Measurements from ENCODE around the gene TCHHL1. TPM values are rescaled to one million over a fixed set of nuclear protein-coding genes. Genes with fewer than 3 reads are reported as not detected.
A peak's percentile ranks its signal among the peaks of the same experiment; 100 is the strongest.

Gene TCHHL1
- total RNA-seq, 1 experiment from 2014 or later: not detected

DNA sequence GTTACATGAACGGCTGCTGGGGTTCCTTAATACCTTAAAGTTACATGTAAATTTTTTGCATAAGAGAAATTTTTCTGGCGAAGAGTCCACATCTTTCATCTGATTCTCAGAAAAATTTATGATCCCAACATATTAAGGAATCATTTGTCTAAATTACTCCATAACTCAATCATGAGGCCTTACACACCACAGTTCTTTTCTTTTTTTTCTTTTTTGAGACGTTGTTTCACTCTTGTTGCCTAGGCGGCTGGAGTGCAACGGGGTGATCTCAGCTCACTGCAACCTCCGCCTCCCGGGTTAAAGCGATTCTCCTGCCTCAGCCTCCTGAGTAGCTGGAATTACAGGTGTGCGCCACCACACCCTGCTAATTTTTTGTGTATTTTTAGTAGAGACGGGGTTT lies 50.0 kb downstream of the TCHHL1 start:
- no peak for DNase-seq (ENCODE audit: low spot score)

DNA sequence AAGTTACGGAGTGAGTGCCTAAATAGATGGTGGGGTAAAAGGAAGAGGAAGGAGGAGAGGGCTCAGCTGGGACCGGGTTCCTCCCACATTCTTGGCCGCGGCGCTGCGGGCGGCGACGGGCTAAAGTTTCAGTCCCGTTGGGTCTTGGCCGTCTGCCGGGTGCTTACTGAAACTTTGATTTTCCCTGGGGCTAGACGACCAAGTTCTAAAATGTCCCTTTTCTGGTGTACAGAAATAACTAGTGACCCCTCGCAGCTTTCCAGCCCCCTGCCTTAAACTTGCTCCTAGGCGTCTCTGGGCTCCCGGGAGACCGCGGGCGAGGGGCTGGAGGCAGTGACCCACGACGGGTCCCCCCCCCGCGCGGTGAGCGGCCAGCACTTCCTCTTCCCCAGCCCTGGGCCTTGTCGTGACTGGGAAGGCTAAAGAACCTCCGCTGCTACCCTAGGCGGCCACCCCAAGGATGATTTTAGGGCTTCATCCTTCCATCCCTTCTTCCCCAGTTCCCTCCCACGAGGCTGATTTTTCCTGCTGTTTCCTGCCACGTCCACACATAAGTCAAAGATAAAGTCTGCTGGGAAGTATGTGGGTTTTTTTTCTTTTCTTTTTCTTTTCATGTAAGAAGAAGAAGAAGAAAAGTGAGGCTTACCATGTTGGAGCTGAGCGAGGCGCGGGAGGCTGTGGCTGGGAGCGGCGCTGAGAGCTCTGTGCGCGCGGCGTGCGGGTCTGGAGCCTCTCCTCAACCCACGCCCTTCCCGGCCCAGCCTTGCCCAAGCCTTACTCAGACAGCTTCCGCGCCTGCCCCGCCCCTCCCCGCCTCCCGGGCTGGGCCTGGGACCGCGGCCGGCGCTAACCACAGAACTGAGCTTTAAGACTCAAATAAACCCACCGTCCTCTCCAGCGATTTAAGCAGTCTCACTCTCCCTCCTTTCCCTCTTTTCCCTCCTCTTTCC lies 52.3 kb downstream of the TCHHL1 start, which contains the start of gene S100A11:
TSS of gene S100A11 (minus strand) at position 738 of the 950 bp plus-strand sequence. CDS start at position 649, 89 bp downstream.
- peak; percentile 93 for DNase-seq (ENCODE audit: low spot score)

DNA sequence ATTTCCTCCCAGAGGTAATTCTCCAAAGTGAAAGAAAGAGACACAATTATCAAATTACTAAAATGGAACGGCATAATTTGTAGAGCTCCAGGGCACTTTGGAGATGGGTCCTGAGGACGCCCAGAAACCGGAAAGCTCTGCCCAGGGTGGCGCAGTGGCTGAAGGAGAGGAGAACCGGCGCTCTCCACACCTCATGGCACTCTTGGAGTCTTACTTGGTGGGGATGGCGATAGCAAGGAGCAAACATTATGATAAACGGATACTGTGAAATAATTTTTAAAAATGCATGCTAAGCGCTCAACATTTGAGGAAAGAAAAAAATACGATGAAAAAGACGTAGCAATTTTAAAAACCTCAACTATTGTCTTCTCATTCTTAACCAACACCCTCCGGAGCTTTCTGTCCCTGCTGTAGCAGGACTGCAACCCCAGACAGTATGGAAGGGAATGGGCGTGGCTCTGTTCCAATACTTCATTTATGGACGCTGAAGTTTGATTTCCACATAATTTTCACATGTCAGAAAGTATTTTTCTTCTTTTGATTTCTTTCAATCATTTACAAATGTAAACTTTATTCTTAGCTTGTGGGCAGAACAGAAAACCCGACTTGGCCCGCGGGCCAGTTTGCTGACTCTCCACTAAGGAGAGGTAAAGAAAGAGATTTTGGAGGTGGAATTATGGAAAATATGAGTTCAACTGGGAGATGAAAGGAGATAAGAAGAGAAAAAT lies 53.2 kb downstream of the TCHHL1 start:
- peak; percentile 73 for DNase-seq (ENCODE audit: low spot score)

DNA sequence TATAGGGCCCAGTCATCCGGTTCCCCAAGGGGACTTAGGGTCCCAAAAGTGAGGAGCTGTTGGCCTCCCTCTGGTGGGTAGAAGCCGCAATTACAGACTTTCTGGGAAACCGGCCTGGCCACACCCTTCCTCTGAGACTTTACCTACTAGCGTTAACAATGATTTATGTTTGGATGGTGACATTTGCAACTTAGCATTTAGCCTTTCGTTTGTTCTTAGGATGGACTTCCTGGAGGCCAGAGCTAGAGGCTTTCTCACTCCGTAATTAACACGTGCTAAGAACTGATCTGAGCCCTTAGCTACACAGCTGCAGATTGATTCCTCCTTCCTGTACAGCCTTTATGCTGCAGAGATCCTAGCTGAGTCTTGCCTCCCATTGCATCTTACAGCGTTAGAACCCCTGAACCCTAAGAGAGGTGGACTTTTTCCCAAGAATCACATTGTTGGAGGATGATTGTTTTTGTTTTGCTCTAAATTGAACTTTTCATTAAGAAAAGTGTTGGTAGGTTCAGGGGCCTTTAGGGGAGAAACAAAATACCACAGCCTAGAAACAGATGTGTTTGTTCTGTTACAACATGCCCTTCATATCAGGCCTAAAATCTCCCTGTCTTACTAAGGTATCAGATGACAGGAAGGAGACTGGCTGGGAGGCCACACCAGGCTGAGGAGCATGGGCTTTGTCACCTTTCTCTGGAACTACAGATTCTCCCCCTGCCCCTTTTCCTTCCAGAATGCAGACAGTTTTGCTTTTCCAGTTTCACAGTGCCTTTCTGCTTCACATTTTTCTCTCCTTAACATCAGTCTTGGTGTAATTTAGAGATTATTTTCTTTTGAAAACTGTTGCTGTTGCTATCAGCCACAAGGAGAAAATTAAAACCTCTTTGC lies 54.0 kb downstream of the TCHHL1 start:
- DNase-seq (ENCODE audit: low spot score): peak; percentile 94

DNA sequence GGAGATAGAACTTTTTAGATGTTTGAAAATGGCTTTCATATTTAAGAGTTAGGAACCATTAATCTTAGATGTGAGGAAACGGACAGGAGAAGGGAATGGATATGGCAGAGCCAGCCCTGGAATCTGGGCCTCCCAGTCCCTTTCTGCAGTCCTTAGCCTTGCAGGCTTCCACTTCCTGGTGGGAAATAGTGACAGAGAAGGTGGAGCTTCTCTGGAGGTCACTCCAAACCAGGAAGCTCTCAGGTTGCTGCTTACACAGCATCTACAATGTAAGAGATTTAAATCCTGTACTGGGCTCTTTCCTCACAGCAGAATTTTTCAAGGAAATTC lies 54.6 kb downstream of the TCHHL1 start:
- DNase-seq (ENCODE audit: low spot score): no peak

Small RNA genes lying within 50 kb of the gene (small RNA-seq; reads per million reads assigned to genes)
- gene SPTLC1P4: not detected

Other genes starting within 250 kb of the TCHHL1 start
- 3.5 and 5.2 TPM in 2 replicates for gene C2CD4D, start 249.2 kb downstream of the TCHHL1 start, total RNA-seq (2014; rRNA removed; shearing (Covaris generic))
- not detected in 2 replicates for gene THEM5, start 235.4 kb downstream of the TCHHL1 start, total RNA-seq (2014; rRNA removed; shearing (Covaris generic))
- 12.2 and 14.8 TPM in 2 replicates for gene THEM4, start 179.6 kb downstream of the TCHHL1 start, total RNA-seq (2014; rRNA removed; shearing (Covaris generic))
- 279 and 305 TPM in 2 replicates for gene S100A10, start 95.2 kb downstream of the TCHHL1 start, total RNA-seq (2014; rRNA removed; shearing (Covaris generic))
- gene S100A11, start 52.1 kb downstream of the TCHHL1 start, total RNA-seq (2014; rRNA removed; shearing (Covaris generic)): 326 and 331 TPM in 2 replicates
- gene TCHH, start 26.4 kb upstream of the TCHHL1 start, total RNA-seq (2014; rRNA removed; shearing (Covaris generic)): 0.03 TPM in 1 of 2 replicates, not detected in the other
- gene RPTN, start 70.2 kb upstream of the TCHHL1 start, total RNA-seq (2014; rRNA removed; shearing (Covaris generic)): not detected in 2 replicates
- not detected in 2 replicates for gene HRNR, start 135.1 kb upstream of the TCHHL1 start, total RNA-seq (2014; rRNA removed; shearing (Covaris generic))
- gene FLG, start 236.2 kb upstream of the TCHHL1 start, total RNA-seq (2014; rRNA removed; shearing (Covaris generic)): 0.03 TPM in 1 of 2 replicates, not detected in the other